Measurements from ENCODE around the gene SLC36A4. TPM values are rescaled to one million over a fixed set of nuclear protein-coding genes. Genes with fewer than 3 reads are reported as not detected.

Gene SLC36A4
- total and polyA plus RNA-seq, 2 of the 13 experiments (the other 11 are each of a cell fraction or from before 2014, with no cell fraction given) = 7.3 to 9.5 TPM

- TF ChIP-seq GPN1 (CRISPR knock-in tag; IDR thresholded peaks at IDR 0.05; ENCODE audit: borderline replicate concordance) (no peak), ZNF562 (CRISPR knock-in tag; IDR thresholded peaks at IDR 0.05; ENCODE audit: borderline replicate concordance) (no peak; the same call in 1 of the 2 replicates), ZBTB39 (CRISPR knock-in tag; IDR thresholded peaks at IDR 0.05) (no peak), ZNF747 (CRISPR knock-in tag; IDR thresholded peaks at IDR 0.05; ENCODE audit: borderline replicate concordance) (peak; percentile 73; the same call in 1 of the 2 replicates), ZNF768 (CRISPR knock-in tag; IDR thresholded peaks at IDR 0.05) (peak; percentile 68; the same call in 1 of the 2 replicates), SATB2 (CRISPR knock-in tag; IDR thresholded peaks at IDR 0.05) (peak; percentile 57; the same call in 1 of the 2 replicates), JUND (CRISPR knock-in tag; IDR thresholded peaks at IDR 0.05) (no peak), SRSF1 (optimal IDR thresholded peaks at IDR 0.05; ENCODE audit: low read depth, low read length) (no peak), SNAI1 (CRISPR knock-in tag; IDR thresholded peaks at IDR 0.05; ENCODE audit: borderline replicate concordance) (no peak), KLF16 (CRISPR knock-in tag; IDR thresholded peaks at IDR 0.05) (peak in 1 of 2 experiments; percentile 75; a peak in 2 of 4 replicates), ZNF780A (CRISPR knock-in tag; IDR thresholded peaks at IDR 0.05) (no peak), E2F5 (CRISPR knock-in tag; conservative IDR thresholded peaks at IDR 0.05) (0 out of 2 replicates have a peak, but pooled peaks have one; percentile 31), REL (CRISPR knock-in tag; conservative IDR thresholded peaks at IDR 0.05) (peak; percentile 76; the same call in 1 of the 2 replicates), NR1H2 (CRISPR knock-in tag; IDR thresholded peaks at IDR 0.05; ENCODE audit: borderline replicate concordance, low read depth) (no peak), ATF7 (IDR thresholded peaks at IDR 0.05) (no peak), ATF7 (CRISPR knock-in tag; IDR thresholded peaks at IDR 0.05) (no peak)
- TF ChIP-seq, protein P1, sequence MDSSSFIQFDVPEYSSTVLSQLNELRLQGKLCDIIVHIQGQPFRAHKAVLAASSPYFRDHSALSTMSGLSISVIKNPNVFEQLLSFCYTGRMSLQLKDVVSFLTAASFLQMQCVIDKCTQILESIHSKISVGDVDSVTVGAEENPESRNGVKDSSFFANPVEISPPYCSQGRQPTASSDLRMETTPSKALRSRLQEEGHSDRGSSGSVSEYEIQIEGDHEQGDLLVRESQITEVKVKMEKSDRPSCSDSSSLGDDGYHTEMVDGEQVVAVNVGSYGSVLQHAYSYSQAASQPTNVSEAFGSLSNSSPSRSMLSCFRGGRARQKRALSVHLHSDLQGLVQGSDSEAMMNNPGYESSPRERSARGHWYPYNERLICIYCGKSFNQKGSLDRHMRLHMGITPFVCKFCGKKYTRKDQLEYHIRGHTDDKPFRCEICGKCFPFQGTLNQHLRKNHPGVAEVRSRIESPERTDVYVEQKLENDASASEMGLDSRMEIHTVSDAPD (CRISPR knock-in tag; IDR thresholded peaks at IDR 0.05) = no peak
- TF ChIP-seq, protein P2, sequence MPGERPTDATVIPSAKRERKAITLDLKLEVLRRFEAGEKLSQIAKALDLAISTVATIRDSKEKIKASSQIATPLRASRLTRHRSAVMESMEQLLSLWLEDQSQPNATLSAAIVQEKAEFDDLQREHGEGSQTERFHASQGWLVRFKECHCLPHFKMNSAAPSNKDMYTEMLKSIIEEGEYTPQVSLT (CRISPR knock-in tag; IDR thresholded peaks at IDR 0.05; ENCODE audit: borderline replicate concordance, low read depth) = no peak
- TF ChIP-seq, protein P3, sequence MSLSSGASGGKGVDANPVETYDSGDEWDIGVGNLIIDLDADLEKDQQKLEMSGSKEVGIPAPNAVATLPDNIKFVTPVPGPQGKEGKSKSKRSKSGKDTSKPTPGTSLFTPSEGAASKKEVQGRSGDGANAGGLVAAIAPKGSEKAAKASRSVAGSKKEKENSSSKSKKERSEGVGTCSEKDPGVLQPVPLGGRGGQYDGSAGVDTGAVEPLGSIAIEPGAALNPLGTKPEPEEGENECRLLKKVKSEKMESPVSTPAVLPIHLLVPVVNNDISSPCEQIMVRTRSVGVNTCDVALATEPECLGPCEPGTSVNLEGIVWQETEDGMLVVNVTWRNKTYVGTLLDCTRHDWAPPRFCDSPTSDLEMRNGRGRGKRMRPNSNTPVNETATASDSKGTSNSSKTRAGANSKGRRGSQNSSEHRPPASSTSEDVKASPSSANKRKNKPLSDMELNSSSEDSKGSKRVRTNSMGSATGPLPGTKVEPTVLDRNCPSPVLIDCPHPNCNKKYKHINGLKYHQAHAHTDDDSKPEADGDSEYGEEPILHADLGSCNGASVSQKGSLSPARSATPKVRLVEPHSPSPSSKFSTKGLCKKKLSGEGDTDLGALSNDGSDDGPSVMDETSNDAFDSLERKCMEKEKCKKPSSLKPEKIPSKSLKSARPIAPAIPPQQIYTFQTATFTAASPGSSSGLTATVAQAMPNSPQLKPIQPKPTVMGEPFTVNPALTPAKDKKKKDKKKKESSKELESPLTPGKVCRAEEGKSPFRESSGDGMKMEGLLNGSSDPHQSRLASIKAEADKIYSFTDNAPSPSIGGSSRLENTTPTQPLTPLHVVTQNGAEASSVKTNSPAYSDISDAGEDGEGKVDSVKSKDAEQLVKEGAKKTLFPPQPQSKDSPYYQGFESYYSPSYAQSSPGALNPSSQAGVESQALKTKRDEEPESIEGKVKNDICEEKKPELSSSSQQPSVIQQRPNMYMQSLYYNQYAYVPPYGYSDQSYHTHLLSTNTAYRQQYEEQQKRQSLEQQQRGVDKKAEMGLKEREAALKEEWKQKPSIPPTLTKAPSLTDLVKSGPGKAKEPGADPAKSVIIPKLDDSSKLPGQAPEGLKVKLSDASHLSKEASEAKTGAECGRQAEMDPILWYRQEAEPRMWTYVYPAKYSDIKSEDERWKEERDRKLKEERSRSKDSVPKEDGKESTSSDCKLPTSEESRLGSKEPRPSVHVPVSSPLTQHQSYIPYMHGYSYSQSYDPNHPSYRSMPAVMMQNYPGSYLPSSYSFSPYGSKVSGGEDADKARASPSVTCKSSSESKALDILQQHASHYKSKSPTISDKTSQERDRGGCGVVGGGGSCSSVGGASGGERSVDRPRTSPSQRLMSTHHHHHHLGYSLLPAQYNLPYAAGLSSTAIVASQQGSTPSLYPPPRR (CRISPR knock-in tag; IDR thresholded peaks at IDR 0.05; ENCODE audit: borderline replicate concordance) = no peak
Observed at GRCh38 chr11:93197380-93198214, at the start of gene SLC36A4 (continued).

Measured in HepG2 (cell line).